ENCODE measurements around the gene KYAT1.
"Not testable (repeated sequence)": the region's sequence is repeated elsewhere in the genome, so short reads cannot be mapped to it uniquely, and the experiment has no call there.

Gene KYAT1

GRCh38 chr9:128794961-128795360, 86.8 kb downstream of the KYAT1 start:
- H3K4me1 ChIP-seq (ENCODE audit: control insufficient read depth, low read depth, low read length); H3K9me3 ChIP-seq (ENCODE audit: control insufficient read depth, low read depth, low read length); H3K4me3 ChIP-seq (ENCODE audit: low read length); H3K27me3 ChIP-seq (ENCODE audit: control insufficient read depth, insufficient read depth, low read length); H3K9ac ChIP-seq (ENCODE audit: low read length); H3K27ac ChIP-seq (ENCODE audit: low read length): not testable (repeated sequence)
- H3K36me3 ChIP-seq (ENCODE audit: control insufficient read depth, low read depth, low read length): peaks cover 45% of the 10 kb centered on the region

GRCh38 chr9:128792978-128793686, 88.6 kb downstream of the KYAT1 start:
- no peak overlapping the region for H3K27ac ChIP-seq (ENCODE audit: low read length)
- H3K9ac ChIP-seq (ENCODE audit: low read length): no peak overlapping the region
- no peaks in the 10 kb centered on the region for H3K27me3 ChIP-seq (ENCODE audit: control insufficient read depth, insufficient read depth, low read length)
- no peak overlapping the region for H3K4me3 ChIP-seq (ENCODE audit: low read length)
- peaks cover 32% of the 10 kb centered on the region for H3K36me3 ChIP-seq (ENCODE audit: control insufficient read depth, low read depth, low read length)
- H3K9me3 ChIP-seq (ENCODE audit: control insufficient read depth, low read depth, low read length): no peaks in the 10 kb centered on the region
- no peaks in the 10 kb centered on the region for H3K4me1 ChIP-seq (ENCODE audit: control insufficient read depth, low read depth, low read length)

GRCh38 chr9:128792134-128792533, 89.6 kb downstream of the KYAT1 start:
- no peak overlapping the region for H3K9ac ChIP-seq (ENCODE audit: low read length)
- H3K36me3 ChIP-seq (ENCODE audit: control insufficient read depth, low read depth, low read length): peaks cover 26% of the 10 kb centered on the region
- no peak overlapping the region for H3K4me3 ChIP-seq (ENCODE audit: low read length)
- no peaks in the 10 kb centered on the region for H3K27me3 ChIP-seq (ENCODE audit: control insufficient read depth, insufficient read depth, low read length)
- peaks cover 4% of the 10 kb centered on the region for H3K4me1 ChIP-seq (ENCODE audit: control insufficient read depth, low read depth, low read length)
- no peaks in the 10 kb centered on the region for H3K9me3 ChIP-seq (ENCODE audit: control insufficient read depth, low read depth, low read length)
- H3K27ac ChIP-seq (ENCODE audit: low read length): no peak overlapping the region

GRCh38 chr9:128790536-128790935, 91.2 kb downstream of the KYAT1 start:
- no peak overlapping the region for H3K27ac ChIP-seq (ENCODE audit: low read length)
- H3K4me1 ChIP-seq (ENCODE audit: control insufficient read depth, low read depth, low read length): peaks cover 4% of the 10 kb centered on the region
- H3K4me3 ChIP-seq (ENCODE audit: low read length): no peak overlapping the region
- no peak overlapping the region for H3K9ac ChIP-seq (ENCODE audit: low read length)
- no peaks in the 10 kb centered on the region for H3K27me3 ChIP-seq (ENCODE audit: control insufficient read depth, insufficient read depth, low read length)
- peaks cover 25% of the 10 kb centered on the region for H3K36me3 ChIP-seq (ENCODE audit: control insufficient read depth, low read depth, low read length)
- no peaks in the 10 kb centered on the region for H3K9me3 ChIP-seq (ENCODE audit: control insufficient read depth, low read depth, low read length)

GRCh38 chr9:128788445-128788844, 93.3 kb downstream of the KYAT1 start:
- Histone ChIP-seq H3K4me3 (ENCODE audit: low read length) (peak overlapping the region; percentile 87), H3K27me3 (ENCODE audit: control insufficient read depth, insufficient read depth, low read length) (no peaks in the 10 kb centered on the region), H3K4me1 (ENCODE audit: control insufficient read depth, low read depth, low read length) (peaks cover 4% of the 10 kb centered on the region), H3K9me3 (ENCODE audit: control insufficient read depth, low read depth, low read length) (no peaks in the 10 kb centered on the region), H3K27ac (ENCODE audit: low read length) (no peak overlapping the region), H3K36me3 (ENCODE audit: control insufficient read depth, low read depth, low read length) (peaks cover 19% of the 10 kb centered on the region), H3K9ac (ENCODE audit: low read length) (no peak overlapping the region)

- H3K9me3 ChIP-seq (ENCODE audit: control insufficient read depth, low read depth, low read length): no peaks in the 10 kb centered on the region
- H3K27ac ChIP-seq (ENCODE audit: low read length): no peak overlapping the region
- H3K4me3 ChIP-seq (ENCODE audit: low read length): peak overlapping the region; percentile 87
Observed at GRCh38 chr9:128787659-128788058, 94.1 kb downstream of the KYAT1 start.

GRCh38 chr9:128786681-128787601, 94.8 kb downstream of the KYAT1 start, which contains the start of gene TBC1D13:
Gene TBC1D13, plus strand, starts transcription at chr9:128787253. Its CDS starts 101 bp downstream, at chr9:128787354.
- Histone ChIP-seq H3K36me3 (ENCODE audit: control insufficient read depth, low read depth, low read length) (peaks cover 8% of the 10 kb centered on the region), H3K27ac (ENCODE audit: low read length) (no peak within 1 kb of the TSS), H3K9ac (ENCODE audit: low read length) (peak within 1 kb of the TSS; percentile 74), H3K4me3 (ENCODE audit: low read length) (peak within 1 kb of the TSS; percentile 87), H3K4me1 (ENCODE audit: control insufficient read depth, low read depth, low read length) (peaks cover 4% of the 10 kb centered on the region), H3K9me3 (ENCODE audit: control insufficient read depth, low read depth, low read length) (no peaks in the 10 kb centered on the region), H3K27me3 (ENCODE audit: control insufficient read depth, insufficient read depth, low read length) (no peaks in the 10 kb centered on the region)

More at GRCh38 chr9:128787659-128788058, 94.1 kb downstream of the KYAT1 start:
- H3K4me1 ChIP-seq (ENCODE audit: control insufficient read depth, low read depth, low read length): peaks cover 4% of the 10 kb centered on the region
- no peaks in the 10 kb centered on the region for H3K27me3 ChIP-seq (ENCODE audit: control insufficient read depth, insufficient read depth, low read length)
- peaks cover 15% of the 10 kb centered on the region for H3K36me3 ChIP-seq (ENCODE audit: control insufficient read depth, low read depth, low read length)
- peak overlapping the region; percentile 74 for H3K9ac ChIP-seq (ENCODE audit: low read length)

GRCh38 chr9:128785427-128785826, 96.3 kb downstream of the KYAT1 start:
- no peak overlapping the region for H3K27ac ChIP-seq (ENCODE audit: low read length)
- H3K36me3 ChIP-seq (ENCODE audit: control insufficient read depth, low read depth, low read length): no peaks in the 10 kb centered on the region
- no peak overlapping the region for H3K9ac ChIP-seq (ENCODE audit: low read length)
- H3K4me1 ChIP-seq (ENCODE audit: control insufficient read depth, low read depth, low read length): peaks cover 4% of the 10 kb centered on the region
- no peaks in the 10 kb centered on the region for H3K9me3 ChIP-seq (ENCODE audit: control insufficient read depth, low read depth, low read length)
- no peak overlapping the region for H3K4me3 ChIP-seq (ENCODE audit: low read length)
- no peaks in the 10 kb centered on the region for H3K27me3 ChIP-seq (ENCODE audit: control insufficient read depth, insufficient read depth, low read length)
